Keratinocyte (primary cell): Measurements from ENCODE around the gene YAP1. TPM values are rescaled to one million over a fixed set of nuclear protein-coding genes. Genes with fewer than 3 reads are reported as not detected.

Source experiments
- DNase-seq: peaks from one replicate; pipeline ENCODE4 v3.0.0-alpha.2; 2011; ENCODE audit warnings: low read depth, missing footprints, low spot score
- FAIRE-seq: peaks from 2 replicates; lab custom pipeline; 2011; peaks lifted over from hg19 to GRCh38; lab: Jason Lieb, UNC
- H2AFZ ChIP-seq: 2 replicates; pipeline ENCODE4 v1.6.0; 2012; ENCODE audit warnings: low read length, control low read depth, inconsistent platforms; ENCODE audit not compliant: control insufficient read depth
- H3K27ac ChIP-seq: 2 replicates; pipeline ENCODE4 v1.5.1; 2011; ENCODE audit warnings: low read length; ENCODE audit not compliant: control insufficient read depth, insufficient read depth
- H3K27me3 ChIP-seq: 3 replicates; pipeline ENCODE4 v1.6.0; 2011; ENCODE audit warnings: low read length; ENCODE audit not compliant: control insufficient read depth, insufficient read depth; ENCODE audit errors: extremely low read depth
- H3K36me3 ChIP-seq, 2 experiments: 2 replicates in 1 of 2; 3 replicates in 1 of 2; pipeline ENCODE4 v1.5.1; 2011; ENCODE audit warnings: low read length in 2 of 2, mild to moderate bottlenecking in 1 of 2; ENCODE audit not compliant: control insufficient read depth in 2 of 2, insufficient read depth in 2 of 2; ENCODE audit errors: extremely low read depth in 1 of 2
- H3K4me1 ChIP-seq: 3 replicates; pipeline ENCODE4 v1.5.1; 2011; ENCODE audit warnings: low read length; ENCODE audit not compliant: control insufficient read depth, insufficient read depth; ENCODE audit errors: extremely low read depth
- H3K4me2 ChIP-seq: 3 replicates; pipeline ENCODE4 v1.6.0; 2011; ENCODE audit warnings: low read depth, low read length; ENCODE audit not compliant: control insufficient read depth, insufficient read depth; ENCODE audit errors: extremely low read depth
- H3K4me3 ChIP-seq, 3 experiments: fragments of 200-600 bp in 1 of 3; sonication (generic) in 1 of 3; 2 replicates in 2 of 3; 3 replicates in 1 of 3; pipeline ENCODE4 v1.5.1; 2011 to 2016; ENCODE audit warnings: low read length in 3 of 3, mild to moderate bottlenecking in 3 of 3, control low read depth in 2 of 3, inconsistent platforms in 1 of 3, low read depth in 1 of 3, mixed read lengths in 1 of 3, mixed run types in 1 of 3, moderate library complexity in 1 of 3; ENCODE audit not compliant: control insufficient read depth in 2 of 3, insufficient read depth in 2 of 3; ENCODE audit errors: extremely low read depth in 1 of 3
- H3K79me2 ChIP-seq: 2 replicates; pipeline ENCODE4 v1.6.0; 2012; ENCODE audit warnings: low read length; ENCODE audit not compliant: control insufficient read depth, insufficient read depth
- H3K9ac ChIP-seq: 3 replicates; pipeline ENCODE4 v1.6.0; 2011; ENCODE audit warnings: low read length; ENCODE audit not compliant: control insufficient read depth, insufficient read depth; ENCODE audit errors: extremely low read depth
- H3K9me1 ChIP-seq: 3 replicates; pipeline ENCODE4 v1.6.0; 2011; ENCODE audit warnings: low read length; ENCODE audit not compliant: control insufficient read depth, insufficient read depth; ENCODE audit errors: extremely low read depth
- H3K9me3 ChIP-seq: 2 replicates; pipeline ENCODE4 v1.5.1; 2012; ENCODE audit warnings: low read depth, low read length; ENCODE audit not compliant: control insufficient read depth
- H4K20me1 ChIP-seq: 3 replicates; pipeline ENCODE4 v1.6.0; 2011; ENCODE audit warnings: low read length; ENCODE audit not compliant: control insufficient read depth, insufficient read depth; ENCODE audit errors: extremely low read depth
- EZH2 ChIP-seq: IDR thresholded peaks from one replicate; pipeline ENCODE4 v1.6.1; 2012; ENCODE audit warnings: inconsistent platforms, mild to moderate bottlenecking, low read length, moderate library complexity
- dilution Hi-C: fragments of 300-500 bp; cut with MboI; formaldehyde crosslinking; loops from one replicate; pipeline ENCODE4 v1.7.0; 2020; ENCODE audit warnings: low sequenced_read_pairs; ENCODE audit not compliant: extremely low pct_ligation_motif_present
- polyA plus RNA-seq, 5 experiments: library from polyadenylated mRNA; depleted of rRNA in 3 of 5; stranded (reverse) in 3 of 5; stranded (forward) in 1 of 5; unstranded in 1 of 5; fragments of >200 nt; gene quantifications; 1 replicate in 1 of 5; 2 replicates in 3 of 5; 3 replicates in 1 of 5; pipeline versions ENCODE4 v1.2.1 to v1.2.3, GENCODE V29; 2011 to 2012; ENCODE audit warnings: missing spikeins in 2 of 5, low read depth in 1 of 5, low replicate concordance in 1 of 5
- TF ChIP-seq, protein P1 (sequence below), 3 experiments: IDR thresholded peaks in 1 of 3; conservative IDR thresholded peaks in 1 of 3; optimal IDR thresholded peaks in 1 of 3; 2 replicates in 2 of 3; 3 replicates in 1 of 3; pipeline versions ENCODE3 to v1.5.1; 2011; ENCODE audit warnings: low read length in 3 of 3, mild to moderate bottlenecking in 3 of 3, moderate library complexity in 2 of 3, control low read depth in 1 of 3, inconsistent platforms in 1 of 3; ENCODE audit not compliant: insufficient read depth in 2 of 3; ENCODE audit errors: extremely low read depth in 1 of 3

YAP1 gene
- polyA plus RNA-seq, 1 donor (not counting 4 experiments of a cell fraction or from before 2014, with no cell fraction given), result 105 TPM

DNA sequence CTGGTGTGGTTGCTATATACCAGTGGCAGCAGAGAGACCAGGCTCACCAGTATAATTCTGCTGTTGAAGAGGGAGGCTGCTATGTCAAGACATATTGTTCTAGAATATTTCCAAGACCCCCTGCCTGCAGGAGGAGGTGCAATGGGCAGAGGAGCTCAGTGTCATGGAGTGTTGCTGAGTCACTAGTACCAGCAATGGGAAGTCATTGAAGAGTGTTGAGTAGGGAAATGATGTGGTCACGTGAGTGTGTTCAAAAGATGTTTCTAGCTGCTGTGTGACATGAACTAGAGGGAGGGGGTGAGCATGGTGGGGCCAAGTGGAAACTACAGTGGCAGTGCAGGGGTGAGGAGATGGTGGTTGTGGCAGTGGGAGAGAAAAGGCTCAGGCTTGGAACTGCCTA, 130.8 kb downstream of the YAP1 start:
- H3K36me3 ChIP-seq, result no peaks in the 10 kb centered on the region
- H3K4me1 ChIP-seq, result peaks cover 23% of the 10 kb centered on the region
- no peaks in the 10 kb centered on the region for H3K79me2 ChIP-seq
- FAIRE-seq, result no peak
- no peak overlapping the region for H2AFZ ChIP-seq
- H3K4me3 ChIP-seq, result no peak overlapping the region
- dilution Hi-C loops, result no loop called here
- TF ChIP-seq, protein P1, sequence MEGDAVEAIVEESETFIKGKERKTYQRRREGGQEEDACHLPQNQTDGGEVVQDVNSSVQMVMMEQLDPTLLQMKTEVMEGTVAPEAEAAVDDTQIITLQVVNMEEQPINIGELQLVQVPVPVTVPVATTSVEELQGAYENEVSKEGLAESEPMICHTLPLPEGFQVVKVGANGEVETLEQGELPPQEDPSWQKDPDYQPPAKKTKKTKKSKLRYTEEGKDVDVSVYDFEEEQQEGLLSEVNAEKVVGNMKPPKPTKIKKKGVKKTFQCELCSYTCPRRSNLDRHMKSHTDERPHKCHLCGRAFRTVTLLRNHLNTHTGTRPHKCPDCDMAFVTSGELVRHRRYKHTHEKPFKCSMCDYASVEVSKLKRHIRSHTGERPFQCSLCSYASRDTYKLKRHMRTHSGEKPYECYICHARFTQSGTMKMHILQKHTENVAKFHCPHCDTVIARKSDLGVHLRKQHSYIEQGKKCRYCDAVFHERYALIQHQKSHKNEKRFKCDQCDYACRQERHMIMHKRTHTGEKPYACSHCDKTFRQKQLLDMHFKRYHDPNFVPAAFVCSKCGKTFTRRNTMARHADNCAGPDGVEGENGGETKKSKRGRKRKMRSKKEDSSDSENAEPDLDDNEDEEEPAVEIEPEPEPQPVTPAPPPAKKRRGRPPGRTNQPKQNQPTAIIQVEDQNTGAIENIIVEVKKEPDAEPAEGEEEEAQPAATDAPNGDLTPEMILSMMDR (optimal IDR thresholded peaks at IDR 0.05 in 1 of 3, IDR thresholded peaks at IDR 0.05 in 1 of 3, conservative IDR thresholded peaks at IDR 0.05 in 1 of 3; ENCODE audit: extremely low read depth in 1 of 3, insufficient read depth in 2 of 3, low read length in 3 of 3), result no peak
- no peak for TF ChIP-seq EZH2
- no peak overlapping the region for H3K4me2 ChIP-seq
- H3K27ac ChIP-seq, result no peak overlapping the region
- no peak overlapping the region for H3K9ac ChIP-seq
- H3K9me3 ChIP-seq, result no peaks in the 10 kb centered on the region
- H3K27me3 ChIP-seq, result no peaks in the 10 kb centered on the region
- H4K20me1 ChIP-seq, result no peaks in the 10 kb centered on the region
- DNase-seq, result no peak
- H3K9me1 ChIP-seq, result no peaks in the 10 kb centered on the region

DNA sequence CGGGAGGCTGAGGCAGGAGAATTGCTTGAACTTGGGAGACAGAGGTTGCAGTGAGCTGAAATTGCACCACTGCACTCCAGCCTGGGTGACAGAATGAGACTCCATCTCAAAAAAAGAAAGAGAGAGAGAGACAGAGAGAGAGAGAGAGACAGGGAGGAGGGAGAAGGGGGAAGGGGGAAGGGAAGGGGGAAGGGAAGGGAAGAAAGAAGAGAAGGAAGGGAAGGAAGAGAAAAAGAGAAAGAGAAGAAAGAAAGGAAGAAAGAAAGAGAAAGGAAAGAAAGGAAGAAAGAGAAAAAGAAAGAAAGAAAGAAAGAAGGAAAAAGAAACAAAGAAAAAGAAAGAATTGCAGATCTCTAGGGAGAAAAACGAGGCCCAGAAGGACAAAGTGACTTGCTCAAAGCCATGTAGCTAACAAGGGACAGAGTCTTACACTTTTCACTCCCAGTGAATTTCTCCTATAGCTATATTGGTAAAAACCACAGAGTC, 133.2 kb downstream of the YAP1 start:
- no peak for FAIRE-seq
- H3K36me3 ChIP-seq, result no peaks in the 10 kb centered on the region

More for the DNA sequence above, 133.2 kb downstream of the YAP1 start:
- dilution Hi-C loops, result no loop called here
- Histone ChIP-seq H3K9me1 (no peaks in the 10 kb centered on the region), H3K27me3 (no peaks in the 10 kb centered on the region), H3K4me2 (no peak overlapping the region), H3K9ac (no peak overlapping the region), H3K27ac (no peak overlapping the region), H3K4me3 (no peak overlapping the region), H3K9me3 (no peaks in the 10 kb centered on the region), H4K20me1 (no peaks in the 10 kb centered on the region), H2AFZ (no peak overlapping the region), H3K79me2 (no peaks in the 10 kb centered on the region), H3K4me1 (peaks cover 15% of the 10 kb centered on the region)
- TF ChIP-seq, protein P1 (optimal IDR thresholded peaks at IDR 0.05 in 1 of 3, IDR thresholded peaks at IDR 0.05 in 1 of 3, conservative IDR thresholded peaks at IDR 0.05 in 1 of 3; ENCODE audit: extremely low read depth in 1 of 3, insufficient read depth in 2 of 3, low read length in 3 of 3), result no peak
- TF ChIP-seq EZH2, result no peak
- DNase-seq, result no peak
